Lower leg skin (tissue), 4 donors: Measurements from ENCODE around the gene EPSTI1. TPM values are rescaled to one million over a fixed set of nuclear protein-coding genes. Genes with fewer than 3 reads are reported as not detected.

Experiments
- DNase-seq, 2 donors: peaks; one replicate each; pipeline ENCODE4 v3.0.0-alpha.2; 2019; ENCODE audit warnings: low spot score in 2 of 2
- H3K4me3 ChIP-seq: fragments of 200-600 bp; sonication (generic); 2 replicates; pipeline ENCODE4 v1.5.1; 2017; ENCODE audit warnings: mild to moderate bottlenecking, low read depth; ENCODE audit not compliant: poor library complexity, severe bottlenecking
- POLR2A ChIP-seq, 2 donors: fragments of 450-650 bp; IDR thresholded peaks; one replicate each; pipeline ENCODE4 v1.6.1; 2016 to 2017; ENCODE audit warnings: antibody characterized with exemption in 2 of 2, mild to moderate bottlenecking in 1 of 2, moderate library complexity in 1 of 2
- WGBS, 2 donors: methylation state at CpG; one replicate each; pipeline ENCODE4 v1.1.5; 2018; 5-methylcytosine and 5-hydroxymethylcytosine counted together
- intact Hi-C: fragments of 100-400 bp; cut with DNase I; formaldehyde crosslinking; loops from one replicate; pipeline ENCODE4 v1.15.0; 2023; ENCODE audit warnings: low total_unique reads
- total RNA-seq, 4 donors: library from RNA; depleted of rRNA; stranded (reverse); fragments of >200 nt; gene quantifications; one replicate each; pipeline ENCODE4 v1.1.0, GENCODE V29; 2016
- TF ChIP-seq, protein P1 (sequence below), 3 donors: fragments of 450-650 bp; IDR thresholded peaks; one replicate each; pipeline ENCODE4 v1.5.1; 2016; ENCODE audit warnings: antibody characterized with exemption in 3 of 3, mild to moderate bottlenecking in 3 of 3, moderate library complexity in 2 of 3

The EPSTI1 gene
- total RNA-seq, 4 donors from 2014 or later: 0.79 to 4.8 (median 0.91) TPM; not detected in 1

DNA sequence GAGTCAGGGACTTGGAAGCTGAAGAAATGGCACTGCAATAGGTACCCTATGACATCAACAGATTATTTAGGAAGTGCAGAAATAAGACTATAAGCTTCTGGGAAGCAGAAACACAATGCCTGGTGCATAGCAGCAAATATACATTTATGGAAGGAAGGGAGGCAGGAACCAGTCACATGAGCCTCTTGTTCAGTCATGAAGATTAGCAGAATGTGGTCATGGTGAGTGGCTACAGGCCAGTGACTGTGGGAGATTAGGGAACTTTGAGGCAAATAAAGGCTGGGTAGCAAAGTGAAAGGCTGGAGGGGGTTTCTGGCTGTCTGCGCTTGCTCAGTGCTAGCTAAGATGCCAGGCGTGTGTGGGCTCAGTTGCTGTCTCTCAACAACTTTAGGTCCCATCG, 96.3 kb downstream of the EPSTI1 start:
- H3K4me3 ChIP-seq: no peak overlapping the region
- TF ChIP-seq, protein P1, sequence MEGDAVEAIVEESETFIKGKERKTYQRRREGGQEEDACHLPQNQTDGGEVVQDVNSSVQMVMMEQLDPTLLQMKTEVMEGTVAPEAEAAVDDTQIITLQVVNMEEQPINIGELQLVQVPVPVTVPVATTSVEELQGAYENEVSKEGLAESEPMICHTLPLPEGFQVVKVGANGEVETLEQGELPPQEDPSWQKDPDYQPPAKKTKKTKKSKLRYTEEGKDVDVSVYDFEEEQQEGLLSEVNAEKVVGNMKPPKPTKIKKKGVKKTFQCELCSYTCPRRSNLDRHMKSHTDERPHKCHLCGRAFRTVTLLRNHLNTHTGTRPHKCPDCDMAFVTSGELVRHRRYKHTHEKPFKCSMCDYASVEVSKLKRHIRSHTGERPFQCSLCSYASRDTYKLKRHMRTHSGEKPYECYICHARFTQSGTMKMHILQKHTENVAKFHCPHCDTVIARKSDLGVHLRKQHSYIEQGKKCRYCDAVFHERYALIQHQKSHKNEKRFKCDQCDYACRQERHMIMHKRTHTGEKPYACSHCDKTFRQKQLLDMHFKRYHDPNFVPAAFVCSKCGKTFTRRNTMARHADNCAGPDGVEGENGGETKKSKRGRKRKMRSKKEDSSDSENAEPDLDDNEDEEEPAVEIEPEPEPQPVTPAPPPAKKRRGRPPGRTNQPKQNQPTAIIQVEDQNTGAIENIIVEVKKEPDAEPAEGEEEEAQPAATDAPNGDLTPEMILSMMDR (IDR thresholded peaks at IDR 0.05): no peak
- no peak for TF ChIP-seq POLR2A (IDR thresholded peaks at IDR 0.05)
- WGBS, 2 donors: 84 to 89% methylated on average over 3 of the region's 3 CpGs
- DNase-seq: no peak
- intact Hi-C loops: no loop called here

DNA sequence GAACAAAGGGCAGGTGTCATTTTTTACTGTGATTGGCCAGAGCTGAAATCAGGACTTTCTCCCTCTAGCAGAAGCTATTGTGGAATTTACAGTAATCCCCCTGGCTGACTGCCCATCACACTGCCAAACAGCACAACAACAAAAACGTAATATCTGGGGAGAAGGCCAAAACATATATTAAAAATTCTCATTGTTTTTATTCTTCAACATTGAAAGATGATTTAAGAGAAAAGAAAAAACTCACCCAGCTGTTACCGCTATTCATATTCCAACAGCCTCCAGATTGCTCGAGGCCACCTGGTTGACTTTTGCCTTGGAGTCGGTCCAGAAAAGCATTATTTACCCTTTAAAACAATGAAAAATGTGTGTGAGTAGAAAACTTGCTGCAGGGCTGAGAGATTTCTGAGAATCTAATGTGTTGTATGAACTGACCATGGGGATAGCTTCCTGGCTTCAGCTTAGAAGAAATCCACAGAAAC, 97.2 kb downstream of the EPSTI1 start:
- 15 to 18% methylated on average over 4 of the region's 4 CpGs for WGBS, 2 donors
- TF ChIP-seq POLR2A (IDR thresholded peaks at IDR 0.05): no peak
- TF ChIP-seq, protein P1 (IDR thresholded peaks at IDR 0.05): no peak
- DNase-seq: no peak
- no peak overlapping the region for H3K4me3 ChIP-seq
- intact Hi-C loops: no loop called here

DNA sequence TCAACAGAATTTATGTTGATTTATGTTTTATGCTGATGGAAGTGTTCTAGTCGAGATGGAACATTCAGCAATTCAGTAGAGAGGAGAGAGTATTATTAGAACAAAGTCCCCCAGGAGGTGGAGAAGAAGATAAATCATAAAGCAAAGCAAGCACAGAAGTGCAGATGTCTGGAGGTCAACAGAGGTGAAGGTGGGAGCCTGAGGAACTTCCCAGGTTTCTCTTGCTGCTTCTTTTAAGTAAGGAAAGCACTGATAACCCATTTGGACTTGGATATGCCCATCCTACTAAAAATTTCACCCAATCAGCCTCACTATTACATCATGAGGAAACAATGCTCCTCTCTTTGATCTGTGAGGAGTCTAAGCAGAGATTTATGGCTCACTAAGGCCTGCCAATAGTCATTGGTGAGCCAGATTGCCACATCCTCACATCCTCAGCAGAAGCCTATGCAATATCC, 98.8 kb downstream of the EPSTI1 start:
- intact Hi-C loops: no loop called here
- 8 to 27% methylated on average over 1 of the region's 1 CpG for WGBS, 2 donors
- TF ChIP-seq POLR2A (IDR thresholded peaks at IDR 0.05): no peak
- TF ChIP-seq, protein P1 (IDR thresholded peaks at IDR 0.05): no peak
- no peak for DNase-seq
- H3K4me3 ChIP-seq: no peak overlapping the region

DNA sequence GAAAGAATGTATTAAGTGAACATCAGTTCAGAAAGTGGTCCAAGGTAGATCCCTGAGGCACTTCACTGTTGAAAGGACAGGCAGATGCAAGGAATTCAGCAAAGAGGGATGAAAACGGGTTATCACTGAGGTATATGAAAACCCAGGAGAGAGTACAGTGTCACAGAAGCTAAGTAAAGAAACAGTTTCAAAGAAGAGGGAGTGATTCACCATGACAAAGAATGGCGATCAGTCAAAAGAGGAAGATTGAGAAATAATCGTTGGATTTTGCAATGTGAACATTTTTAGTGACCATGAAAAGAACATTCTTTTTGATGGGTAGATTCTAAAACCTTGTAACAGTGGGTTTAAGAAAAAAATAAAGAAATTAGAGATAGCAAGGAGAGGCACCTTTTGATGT, 99.3 kb downstream of the EPSTI1 start:
- TF ChIP-seq POLR2A (IDR thresholded peaks at IDR 0.05): no peak
- TF ChIP-seq, protein P1 (IDR thresholded peaks at IDR 0.05): no peak

DNA sequence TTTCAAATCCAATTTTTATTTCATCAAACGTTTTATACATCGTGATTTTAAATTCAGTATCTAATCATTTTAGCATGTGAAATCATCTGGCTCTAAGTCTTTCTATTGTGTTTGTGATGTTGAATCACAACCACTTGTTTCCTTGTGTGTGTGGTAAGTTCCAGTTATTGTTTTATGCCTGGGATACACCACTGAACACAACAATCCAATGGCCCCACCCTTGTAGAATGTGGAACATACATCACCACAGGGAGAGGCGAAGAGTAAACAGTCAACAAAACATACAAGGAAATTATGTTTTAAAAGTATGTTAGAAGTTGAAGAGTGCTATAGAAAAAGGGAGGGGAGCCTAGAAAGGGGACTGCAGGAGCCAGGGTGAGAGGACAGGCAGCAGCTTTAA, 100.5 kb downstream of the EPSTI1 start:
- DNase-seq: no peak
- 82 to 88% methylated on average over 3 of the region's 3 CpGs for WGBS, 2 donors
- TF ChIP-seq, protein P1 (IDR thresholded peaks at IDR 0.05): no peak
- no peak for TF ChIP-seq POLR2A (IDR thresholded peaks at IDR 0.05)
- H3K4me3 ChIP-seq: no peak overlapping the region
- intact Hi-C loops: no loop called here

More for the DNA sequence above, 99.3 kb downstream of the EPSTI1 start:
- H3K4me3 ChIP-seq: no peak overlapping the region
- WGBS, 2 donors: 41 to 54% methylated on average over 3 of the region's 3 CpGs
- intact Hi-C loops: no loop called here
- no peak for DNase-seq

DNA sequence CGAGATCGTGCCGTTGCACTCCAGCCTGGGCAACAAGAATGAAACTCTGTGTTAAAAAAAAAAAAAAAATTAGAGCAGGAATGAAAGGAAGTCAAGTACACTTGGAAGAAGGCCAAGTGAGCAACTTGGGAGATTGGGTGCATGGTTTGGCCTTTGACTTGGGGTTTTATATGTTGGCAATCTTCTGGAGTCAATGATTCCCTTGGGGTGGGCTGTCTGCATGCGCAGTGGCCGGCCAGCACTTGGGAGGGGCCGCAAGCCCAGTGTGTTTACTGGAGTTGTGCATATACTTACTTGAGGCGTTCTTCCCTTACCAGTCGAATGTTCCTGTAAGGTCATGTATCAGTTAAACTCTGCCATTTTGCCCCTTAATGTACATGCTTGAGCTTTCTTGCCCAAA, 106.7 kb downstream of the EPSTI1 start:
- intact Hi-C loops: no loop called here
- WGBS, 2 donors: 76 to 78% methylated on average over 8 of the region's 8 CpGs
- TF ChIP-seq, protein P1 (IDR thresholded peaks at IDR 0.05): no peak
- TF ChIP-seq POLR2A (IDR thresholded peaks at IDR 0.05): no peak
- no peak for DNase-seq
- H3K4me3 ChIP-seq: no peak overlapping the region
